T-helper 17 cell (primary cell): ENCODE results near the gene ARHGEF28. TPM values are rescaled to one million over a fixed set of nuclear protein-coding genes. Genes with fewer than 3 reads are reported as not detected.

ENCODE experiments used
- ATAC-seq: fragments of 150-1000 bp; cut with Tn5 transposase; 2 replicates; pipeline ENCODE4 v1.10.0; 2021; ENCODE audit warnings: mild to moderate bottlenecking, moderate library complexity
- DNase-seq, 3 donors: peaks; one replicate each; pipeline versions ENCODE4 v3.0.0 to v3.0.0-alpha.2; 2020 to 2021
- H3K9me3 ChIP-seq: one replicate; pipeline ENCODE4 v1.7.0; 2013; ENCODE audit warnings: low read length, mild to moderate bottlenecking; ENCODE audit not compliant: control insufficient read depth, poor library complexity, severe bottlenecking
- H3K27ac Mint-ChIP-seq: one replicate; pipeline ENCODE4 v1.8.0; 2022; ENCODE audit warnings: mild to moderate bottlenecking, moderate library complexity, mixed read lengths
- H3K27me3 Mint-ChIP-seq: one replicate; pipeline ENCODE4 v1.8.0; 2022; ENCODE audit warnings: mixed read lengths
- H3K36me3 Mint-ChIP-seq: one replicate; pipeline ENCODE4 v1.8.0; 2022; ENCODE audit warnings: low read depth, mixed read lengths
- H3K4me1 Mint-ChIP-seq: one replicate; pipeline ENCODE4 v1.8.0; 2022; ENCODE audit warnings: mild to moderate bottlenecking, mixed read lengths
- H3K4me3 Mint-ChIP-seq: one replicate; pipeline ENCODE4 v1.8.0; 2022; ENCODE audit warnings: mild to moderate bottlenecking, moderate library complexity, mixed read lengths
- total RNA-seq, 4 donors: library from RNA in 2 of 4; stranded (reverse) in 2 of 4; gene quantifications; one replicate each; pipeline ENCODE4 v1.2.3 and lab custom pipeline; 2022 to 2026

The ARHGEF28 gene
- total RNA-seq, 2 donors from 2014 or later = 0.05 to 0.16 TPM

DNA sequence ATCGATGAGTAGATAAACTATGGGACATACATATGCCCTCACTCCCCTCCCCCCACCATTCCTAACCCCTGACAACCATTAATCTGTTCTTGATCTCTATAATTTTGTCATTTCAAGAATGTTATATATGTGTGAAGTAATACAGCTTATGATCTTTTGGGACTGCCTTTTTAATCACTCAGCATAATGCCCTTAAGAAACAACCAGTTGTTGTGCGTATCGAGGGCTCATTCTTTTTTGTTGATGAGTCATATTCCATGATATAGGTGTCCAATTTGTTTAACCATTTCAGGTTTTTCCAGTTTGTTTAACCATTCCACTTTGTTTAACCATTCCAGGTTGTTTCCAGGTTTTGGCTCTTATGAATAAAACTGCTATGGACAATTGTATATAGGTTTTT lies 75.6 kb downstream of the ARHGEF28 start:
- no peak overlapping the region for H3K4me3 Mint-ChIP-seq

DNA sequence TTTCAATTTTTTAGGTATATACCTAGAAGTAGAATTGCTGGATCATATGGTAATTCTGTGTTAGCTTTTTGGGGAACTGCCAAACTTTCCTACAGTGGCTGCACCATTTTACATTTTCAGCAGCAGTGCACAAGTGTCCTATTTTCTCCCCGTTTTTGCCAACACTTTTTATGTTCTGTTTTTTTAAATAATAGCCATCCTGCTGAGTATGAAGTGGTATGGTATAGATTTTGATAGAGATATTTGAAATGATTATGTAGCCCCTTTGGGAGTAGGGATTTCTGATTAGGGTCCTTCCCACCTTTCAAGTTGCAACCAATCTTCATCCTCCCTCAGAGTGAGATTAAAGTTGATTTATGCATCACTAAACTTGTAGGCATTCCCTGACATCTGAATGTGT lies 76.5 kb downstream of the ARHGEF28 start:
- Mint-ChIP-seq H3K27ac (no peak overlapping the region), H3K4me3 (no peak overlapping the region), H3K36me3 (no peaks in the 10 kb centered on the region), H3K4me1 (peaks cover 3% of the 10 kb centered on the region), H3K27me3 (peaks cover 31% of the 10 kb centered on the region)
- ATAC-seq = no peak
- no peaks in the 10 kb centered on the region for H3K9me3 ChIP-seq
- no peak for DNase-seq

More for the DNA sequence above, 75.6 kb downstream of the ARHGEF28 start:
- ATAC-seq (no peak), DNase-seq (no peak)
- H3K27me3 Mint-ChIP-seq = peaks cover 25% of the 10 kb centered on the region
- peaks cover 3% of the 10 kb centered on the region for H3K4me1 Mint-ChIP-seq
- no peak overlapping the region for H3K27ac Mint-ChIP-seq
- H3K9me3 ChIP-seq = no peaks in the 10 kb centered on the region
- no peaks in the 10 kb centered on the region for H3K36me3 Mint-ChIP-seq

DNA sequence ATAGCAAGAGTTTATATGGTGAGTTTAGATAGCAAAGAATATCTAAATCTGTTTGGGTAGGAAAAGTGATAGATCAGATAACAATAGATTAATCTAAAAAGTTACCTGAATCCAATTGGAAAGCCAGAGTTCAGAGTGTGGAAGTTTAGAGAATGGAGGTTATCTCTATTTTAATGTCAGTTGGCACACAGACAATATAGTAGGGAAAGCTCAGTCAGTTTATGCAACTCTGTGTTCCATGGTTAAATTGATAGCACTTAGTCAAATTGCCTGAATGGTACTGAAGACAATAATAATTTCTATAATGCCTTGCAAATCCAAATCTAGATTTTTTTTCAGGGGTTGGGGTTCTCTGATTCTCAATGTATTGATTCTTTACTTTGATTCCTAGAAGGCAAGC lies 77.0 kb downstream of the ARHGEF28 start:
- no peaks in the 10 kb centered on the region for H3K9me3 ChIP-seq
- no peak for DNase-seq
- H3K4me3 Mint-ChIP-seq = no peak overlapping the region
- H3K27me3 Mint-ChIP-seq = peaks cover 31% of the 10 kb centered on the region
- H3K27ac Mint-ChIP-seq = no peak overlapping the region
- ATAC-seq = no peak
- H3K4me1 Mint-ChIP-seq = peaks cover 3% of the 10 kb centered on the region
- H3K36me3 Mint-ChIP-seq = no peaks in the 10 kb centered on the region

DNA sequence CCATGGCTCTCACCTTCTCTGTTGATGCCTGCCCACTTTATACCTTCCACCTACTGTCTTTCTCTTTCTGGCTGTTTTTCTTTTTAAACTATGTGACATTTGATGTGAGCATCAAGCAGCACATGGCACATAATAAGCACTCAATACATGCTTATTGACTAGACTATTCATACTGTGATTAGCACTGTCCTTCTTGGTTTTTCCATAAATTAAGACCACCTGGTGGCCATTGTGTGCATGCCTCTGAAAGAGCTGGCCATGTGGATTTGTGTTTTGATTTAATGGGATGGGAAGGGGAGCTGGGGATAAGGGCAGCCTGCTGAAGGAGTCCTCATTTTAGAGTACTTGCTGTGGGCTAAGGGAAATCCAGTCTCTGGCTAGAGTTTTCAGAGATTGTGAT lies 79.4 kb downstream of the ARHGEF28 start:
- no peaks in the 10 kb centered on the region for H3K4me1 Mint-ChIP-seq
- H3K4me3 Mint-ChIP-seq = no peak overlapping the region
- H3K27me3 Mint-ChIP-seq = peaks cover 24% of the 10 kb centered on the region
- no peaks in the 10 kb centered on the region for H3K9me3 ChIP-seq
- H3K36me3 Mint-ChIP-seq = no peaks in the 10 kb centered on the region
- no peak for DNase-seq
- no peak overlapping the region for H3K27ac Mint-ChIP-seq
- ATAC-seq = no peak

DNA sequence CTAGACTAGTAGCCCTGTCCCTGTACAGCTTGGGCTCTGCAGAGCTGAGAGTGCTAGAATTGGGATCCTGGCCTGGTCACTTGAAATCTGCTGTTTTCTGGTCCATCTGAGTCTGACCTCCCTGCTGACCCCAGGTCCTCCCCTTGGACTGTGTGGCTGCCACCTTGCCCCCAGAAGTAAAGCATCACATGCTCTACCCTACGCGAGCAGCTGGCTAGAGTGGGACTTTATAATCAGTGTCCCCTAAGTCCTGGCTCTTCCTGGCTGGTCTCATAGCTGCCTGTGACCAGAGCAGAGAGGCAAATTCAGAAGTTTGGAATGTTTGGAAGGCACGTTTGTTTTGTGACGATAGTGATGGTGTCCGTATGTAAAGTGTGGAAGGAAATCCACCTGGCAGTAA lies 81.0 kb downstream of the ARHGEF28 start:
- Mint-ChIP-seq H3K4me1 (no peaks in the 10 kb centered on the region), H3K27ac (no peak overlapping the region), H3K36me3 (no peaks in the 10 kb centered on the region), H3K27me3 (peaks cover 23% of the 10 kb centered on the region), H3K4me3 (no peak overlapping the region)
- ATAC-seq (no peak), DNase-seq (no peak)
- H3K9me3 ChIP-seq = no peaks in the 10 kb centered on the region

DNA sequence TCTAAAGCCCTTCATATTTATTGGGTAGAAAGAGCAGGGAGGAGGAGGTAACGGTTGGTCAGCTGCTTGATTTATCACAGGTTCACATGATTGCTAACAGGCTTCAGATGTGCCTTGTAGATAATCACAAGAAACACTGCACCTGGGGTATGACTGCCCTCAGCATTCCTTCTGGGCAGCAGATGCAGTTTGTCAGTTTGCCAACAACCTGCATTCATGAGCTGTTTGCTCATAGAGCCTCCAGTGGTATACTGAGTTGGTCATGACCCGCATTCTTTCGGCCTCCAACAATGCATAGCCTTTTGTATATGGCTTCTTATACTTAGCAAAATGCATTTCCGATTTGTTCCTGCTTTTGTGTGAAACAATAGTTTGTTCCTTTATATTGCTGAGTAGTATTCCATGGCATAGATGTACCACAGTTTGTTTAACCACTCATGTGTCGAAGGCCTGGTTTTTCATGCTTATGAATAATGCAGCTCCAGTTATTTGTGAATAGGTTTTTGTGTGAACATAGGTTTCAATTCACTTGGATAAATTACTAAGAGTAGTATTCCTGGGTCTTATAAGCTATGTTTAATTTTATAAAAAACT lies 83.6 kb downstream of the ARHGEF28 start:
- DNase-seq = no peak
- Mint-ChIP-seq H3K27me3 (peaks cover 28% of the 10 kb centered on the region), H3K27ac (no peak overlapping the region), H3K36me3 (no peaks in the 10 kb centered on the region), H3K4me3 (no peak overlapping the region), H3K4me1 (no peaks in the 10 kb centered on the region)
- no peaks in the 10 kb centered on the region for H3K9me3 ChIP-seq
- no peak for ATAC-seq

DNA sequence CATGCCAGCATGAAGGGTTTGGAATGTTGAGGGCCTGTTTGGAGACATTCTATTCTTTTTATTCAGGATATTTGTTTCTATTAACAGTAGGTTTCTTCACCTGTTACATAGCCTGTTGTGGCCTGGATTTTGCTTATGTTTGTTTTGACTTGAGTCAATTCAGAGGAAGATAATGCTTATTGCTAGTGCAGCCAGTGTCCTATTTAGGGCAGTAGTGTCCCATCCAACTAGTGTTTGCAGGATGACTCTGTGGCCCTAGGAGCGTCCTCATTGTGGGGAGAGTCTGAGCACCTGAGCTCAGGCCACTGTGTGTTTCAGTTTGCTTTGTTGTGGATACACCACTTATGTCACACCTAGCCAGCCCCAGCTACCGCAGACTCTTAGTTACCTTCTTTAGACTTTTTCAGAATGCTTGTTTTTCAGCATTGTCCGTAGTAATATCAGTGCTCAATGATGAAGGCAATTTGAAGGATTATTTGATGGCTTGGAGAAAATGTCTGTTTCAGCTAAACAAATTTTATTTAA lies 90.3 kb downstream of the ARHGEF28 start:
- H3K36me3 Mint-ChIP-seq = no peaks in the 10 kb centered on the region
- no peak for ATAC-seq
- H3K27me3 Mint-ChIP-seq = peaks cover 52% of the 10 kb centered on the region
- H3K4me3 Mint-ChIP-seq = no peak overlapping the region
- no peaks in the 10 kb centered on the region for H3K9me3 ChIP-seq
- no peaks in the 10 kb centered on the region for H3K4me1 Mint-ChIP-seq
- no peak for DNase-seq
- H3K27ac Mint-ChIP-seq = no peak overlapping the region

DNA sequence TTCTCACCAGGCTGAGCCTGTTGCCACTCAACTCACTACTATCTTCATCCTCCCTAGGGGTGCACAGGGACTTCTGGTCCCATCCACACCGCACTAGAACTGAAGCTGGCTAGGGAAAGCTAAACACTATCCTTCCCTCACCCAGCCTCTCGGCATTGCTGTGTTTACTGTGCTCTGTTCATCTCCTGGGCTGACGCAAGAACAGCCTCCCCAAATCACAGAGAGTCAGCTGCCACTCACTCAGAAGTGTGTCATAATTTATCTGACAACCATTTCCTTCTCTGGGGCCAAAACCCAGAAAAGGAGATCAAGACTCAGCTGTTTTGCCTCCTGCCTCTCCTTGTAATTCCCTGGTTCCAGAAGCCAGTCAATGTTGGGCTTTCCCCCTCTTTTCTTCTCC lies 92.8 kb downstream of the ARHGEF28 start:
- Mint-ChIP-seq H3K27me3 (peaks cover 48% of the 10 kb centered on the region), H3K36me3 (no peaks in the 10 kb centered on the region), H3K4me3 (no peak overlapping the region), H3K27ac (no peak overlapping the region), H3K4me1 (no peaks in the 10 kb centered on the region)
- no peak for ATAC-seq
- DNase-seq = no peak
- H3K9me3 ChIP-seq = no peaks in the 10 kb centered on the region

DNA sequence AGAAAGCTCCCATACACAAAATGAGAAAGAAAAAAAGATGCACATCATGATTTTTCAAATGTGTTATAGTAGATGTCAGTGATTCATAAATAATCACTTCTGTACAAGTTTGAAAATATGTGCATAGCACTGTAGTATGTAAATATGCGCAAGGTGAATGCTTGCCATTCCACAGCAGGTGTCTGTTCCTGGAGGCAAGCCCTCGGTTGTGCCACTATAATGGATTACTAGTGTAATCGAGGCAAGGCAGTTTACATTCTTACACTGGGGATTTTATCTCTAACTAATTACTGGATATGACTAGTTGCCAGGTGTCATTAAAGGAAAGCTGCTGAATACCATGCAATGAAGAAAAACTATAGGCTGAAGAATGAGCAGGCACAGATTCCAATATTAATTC lies 93.6 kb downstream of the ARHGEF28 start:
- Mint-ChIP-seq H3K4me1 (no peaks in the 10 kb centered on the region), H3K36me3 (no peaks in the 10 kb centered on the region), H3K27me3 (peaks cover 46% of the 10 kb centered on the region), H3K4me3 (no peak overlapping the region), H3K27ac (no peak overlapping the region)
- no peak for ATAC-seq
- DNase-seq = no peak
- no peaks in the 10 kb centered on the region for H3K9me3 ChIP-seq

DNA sequence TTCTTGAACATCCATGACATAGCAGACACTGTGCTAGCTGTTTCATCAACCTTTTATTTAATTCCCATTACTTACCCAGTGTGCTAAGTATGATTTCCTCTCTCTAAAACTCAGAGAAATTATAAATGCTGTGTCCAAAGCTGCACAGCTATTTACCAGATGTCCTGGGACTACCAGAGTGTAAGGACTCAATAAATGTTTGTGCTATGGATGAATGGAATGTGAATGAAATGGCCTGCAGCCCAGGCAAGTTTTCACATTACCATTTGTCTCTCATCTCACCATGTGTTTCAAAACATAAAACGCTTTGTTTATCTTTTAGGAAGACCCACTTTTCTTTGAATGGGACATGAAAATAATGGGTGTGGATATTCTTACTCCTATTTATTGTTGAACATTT lies 96.2 kb downstream of the ARHGEF28 start:
- H3K27ac Mint-ChIP-seq = no peak overlapping the region
- ATAC-seq (no peak), DNase-seq (no peak)
- H3K27me3 Mint-ChIP-seq = peaks cover 31% of the 10 kb centered on the region
- no peaks in the 10 kb centered on the region for H3K36me3 Mint-ChIP-seq
- H3K4me1 Mint-ChIP-seq = no peaks in the 10 kb centered on the region
- H3K4me3 Mint-ChIP-seq = no peak overlapping the region
- no peaks in the 10 kb centered on the region for H3K9me3 ChIP-seq

DNA sequence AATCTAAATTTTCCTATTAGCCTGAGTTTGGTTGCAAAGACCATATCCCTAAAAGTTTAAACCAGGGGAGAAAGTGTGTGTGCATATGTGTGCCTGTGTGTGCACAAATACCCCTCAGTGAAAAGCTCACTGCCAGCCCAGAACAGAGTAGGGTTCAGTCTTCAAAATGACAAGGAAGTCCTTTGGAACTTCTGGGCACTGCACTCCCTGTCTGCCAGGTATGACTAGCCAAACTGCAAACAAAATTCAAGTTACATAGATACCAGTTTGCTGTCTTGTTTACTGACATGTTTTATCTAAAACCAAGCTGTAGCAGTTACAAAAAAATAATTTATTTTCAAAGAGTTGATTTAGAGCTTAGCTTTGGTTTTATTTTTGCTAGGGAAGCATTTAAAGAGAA lies 100.1 kb downstream of the ARHGEF28 start:
- ATAC-seq = no peak
- Mint-ChIP-seq H3K27ac (no peak overlapping the region), H3K36me3 (no peaks in the 10 kb centered on the region), H3K4me1 (no peaks in the 10 kb centered on the region), H3K27me3 (peaks cover 22% of the 10 kb centered on the region), H3K4me3 (no peak overlapping the region)
- no peak for DNase-seq
- H3K9me3 ChIP-seq = no peaks in the 10 kb centered on the region

DNA sequence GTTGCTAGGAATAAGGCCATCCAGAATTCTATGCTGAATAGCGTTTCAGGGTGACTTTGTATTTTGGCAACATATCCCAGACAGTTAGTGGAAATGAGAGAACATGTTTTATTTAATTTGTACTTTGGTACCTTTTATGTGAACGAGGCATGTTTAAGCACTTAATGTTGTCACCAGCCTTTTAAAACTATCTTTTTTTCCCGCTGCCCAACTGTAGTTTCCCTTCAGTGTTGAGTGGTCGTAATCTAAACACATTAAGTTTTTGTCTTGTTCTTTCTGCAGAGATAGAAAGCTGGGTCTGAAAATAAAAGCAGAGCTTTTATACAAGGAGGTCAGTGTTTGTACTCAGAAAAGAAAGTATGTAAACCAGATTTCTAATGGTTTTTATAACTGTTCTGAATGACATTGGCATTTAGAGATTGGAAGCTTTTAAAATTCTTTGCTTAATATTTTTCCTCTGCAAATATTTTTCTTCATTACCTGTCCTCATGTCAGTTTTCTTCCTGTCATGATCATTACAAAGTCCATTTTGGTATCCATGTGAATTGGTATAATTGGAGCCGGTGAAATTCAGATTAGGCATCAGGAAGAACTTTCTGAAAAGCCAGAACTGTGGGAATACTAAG lies 100.7 kb downstream of the ARHGEF28 start:
- ATAC-seq = no peak
- Mint-ChIP-seq H3K27ac (no peak overlapping the region), H3K36me3 (no peaks in the 10 kb centered on the region), H3K27me3 (peaks cover 26% of the 10 kb centered on the region), H3K4me3 (no peak overlapping the region), H3K4me1 (no peaks in the 10 kb centered on the region)
- no peak for DNase-seq
- no peaks in the 10 kb centered on the region for H3K9me3 ChIP-seq

DNA sequence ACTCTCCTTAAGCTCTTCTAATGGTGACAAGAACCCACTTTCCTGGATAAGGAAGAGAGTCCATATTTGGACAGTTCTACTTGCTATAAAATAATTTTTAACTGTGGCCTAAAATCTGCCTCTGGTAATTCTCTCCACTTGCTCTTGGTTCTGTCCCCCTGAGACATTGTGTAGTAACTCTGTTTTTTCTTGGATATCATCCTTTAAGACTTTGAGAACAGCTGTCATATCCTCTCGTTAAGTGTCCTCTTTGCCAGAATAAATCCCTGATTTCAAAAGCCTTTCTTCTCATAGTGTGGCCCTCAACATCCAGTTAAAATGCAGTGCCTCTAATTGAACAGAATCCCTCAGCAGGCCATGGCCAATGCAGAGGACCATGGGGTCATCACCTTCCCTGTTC lies 101.5 kb downstream of the ARHGEF28 start:
- ATAC-seq (no peak), DNase-seq (no peak)
- H3K27ac Mint-ChIP-seq = no peak overlapping the region
- no peaks in the 10 kb centered on the region for H3K9me3 ChIP-seq
- H3K36me3 Mint-ChIP-seq = no peaks in the 10 kb centered on the region
- no peak overlapping the region for H3K4me3 Mint-ChIP-seq
- peaks cover 31% of the 10 kb centered on the region for H3K27me3 Mint-ChIP-seq
- no peaks in the 10 kb centered on the region for H3K4me1 Mint-ChIP-seq
